Panc1 (cell line): ENCODE results near the gene AFF2. TPM values are rescaled to one million over a fixed set of nuclear protein-coding genes. Genes with fewer than 3 reads are reported as not detected.

ENCODE experiments used
- ATAC-seq: fragments of 200-7000 bp; cut with Tn5 transposase; 2 replicates; pipeline ENCODE4 v1.9.1; 2020; ENCODE audit warnings: mild to moderate bottlenecking, moderate library complexity
- BruUV-seq: library from RNA; stranded (reverse); fragments of 400-500 nt; replicated peaks from 2 replicates; lab custom pipeline; 2021; lab: Mats Ljungman, UMichigan
- CTCF ChIA-PET: fragments of 300-600 bp; sonication (Branson Sonifier 250); formaldehyde crosslinking; loops from one replicate; lab custom pipeline; 2022; ENCODE audit warnings: antibody characterized with exemption; lab: Charles Lee
- POLR2A ChIA-PET: fragments of 300-600 bp; sonication (Branson Sonifier 250); formaldehyde crosslinking; loops from one replicate; lab custom pipeline; 2022; ENCODE audit warnings: antibody characterized with exemption; lab: Charles Lee
- DNase-seq: peaks from one replicate; pipeline ENCODE4 v3.0.0-alpha.2; 2010; ENCODE audit warnings: low read depth, low spot score
- H3K27ac ChIP-seq: 2 replicates; pipeline ENCODE4 v1.5.1; 2011; ENCODE audit warnings: mild to moderate bottlenecking, low read length, inconsistent platforms
- H3K27me3 ChIP-seq: fragments of 200-500 bp; sonication (Bioruptor generic); 2 replicates; pipeline ENCODE4 v1.6.0; 2014; ENCODE audit warnings: low read length, inconsistent platforms; ENCODE audit not compliant: control insufficient read depth, insufficient read depth
- H3K36me3 ChIP-seq: fragments of 200-500 bp; sonication (Bioruptor generic); 2 replicates; pipeline ENCODE4 v1.5.1; 2014; ENCODE audit warnings: inconsistent platforms, mild to moderate bottlenecking, low read length, moderate library complexity; ENCODE audit not compliant: control insufficient read depth, insufficient read depth
- H3K4me1 ChIP-seq: 2 replicates; pipeline ENCODE4 v1.5.1; 2011; ENCODE audit warnings: inconsistent platforms, mild to moderate bottlenecking, low read length, moderate library complexity; ENCODE audit not compliant: control insufficient read depth, insufficient read depth
- H3K4me3 ChIP-seq, 2 experiments: 2 replicates each; pipeline ENCODE4 v1.5.1; 2011 to 2012; ENCODE audit warnings: low read depth in 2 of 2, low read length in 2 of 2, mild to moderate bottlenecking in 2 of 2, inconsistent platforms in 1 of 2, moderate library complexity in 1 of 2
- H3K9me3 ChIP-seq: fragments of 200-500 bp; sonication (Bioruptor generic); 2 replicates; pipeline ENCODE4 v1.5.1; 2014; ENCODE audit warnings: low read depth, mild to moderate bottlenecking, inconsistent platforms, low read length, moderate library complexity; ENCODE audit not compliant: control insufficient read depth, insufficient read depth
- POLR2AphosphoS5 ChIP-seq: IDR thresholded peaks from 2 replicates; pipeline ENCODE4 v1.6.1; 2012; ENCODE audit warnings: mild to moderate bottlenecking, low read depth, low read length, moderate library complexity
- SIN3A ChIP-seq: IDR thresholded peaks from 2 replicates; pipeline ENCODE4 v1.6.1; 2012; ENCODE audit warnings: low read depth, mild to moderate bottlenecking, low read length, moderate library complexity, borderline replicate concordance; ENCODE audit not compliant: insufficient read depth
- TCF7L2 ChIP-seq: IDR thresholded peaks from 2 replicates; pipeline ENCODE4 v1.6.1; 2011; ENCODE audit warnings: mild to moderate bottlenecking, low read depth, low read length, inconsistent platforms
- in situ Hi-C: cut with HindIII; loops from 2 replicates; pipeline ENCODE4 v1.10.0; 2016; ENCODE audit warnings: low sequenced_read_pairs, low pct_unique_long_range_greater_than_20kb
- intact Hi-C: fragments of 100-400 bp; cut with micrococcal nuclease; formaldehyde crosslinking; loops from one replicate; pipeline ENCODE4 v1.10.0; 2022; ENCODE audit not compliant: unreplicated experiment
- total RNA-seq: library from RNA; stranded (reverse); gene quantifications from one replicate; pipeline ENCODE4 v1.2.1, GENCODE V29; 2021; ENCODE audit not compliant: unreplicated experiment
- TF ChIP-seq, protein P1 (sequence below), 2 experiments: IDR thresholded peaks; 2 replicates each; pipeline ENCODE4 v1.6.1; 2011 to 2012; ENCODE audit warnings: low read depth in 2 of 2, control low read depth in 1 of 2, low read length in 1 of 2, mild to moderate bottlenecking in 1 of 2, moderate library complexity in 1 of 2; ENCODE audit not compliant: insufficient read depth in 1 of 2
- TF ChIP-seq, protein P2 (sequence below): fragments of 450-650 bp; IDR thresholded peaks from 2 replicates; pipeline ENCODE4 v1.5.1; 2017; ENCODE audit warnings: mild to moderate bottlenecking

Gene AFF2
- total RNA-seq, 1 experiment from 2014 or later: 0.05 TPM

- DNase-seq: no peak
- Histone ChIP-seq H3K4me3 (no peak overlapping the region), H3K36me3 (no peaks in the 10 kb centered on the region), H3K27ac (no peak overlapping the region), H3K27me3 (no peaks in the 10 kb centered on the region), H3K9me3 (no peaks in the 10 kb centered on the region), H3K4me1 (no peaks in the 10 kb centered on the region)
- in situ Hi-C loops: no loop called here
- ChIA-PET POLR2A (no interaction called here), CTCF (no interaction called here)
- ATAC-seq: no peak
- intact Hi-C loops: no loop called here
- no peak for TF ChIP-seq POLR2AphosphoS5
- TF ChIP-seq, protein P1, sequence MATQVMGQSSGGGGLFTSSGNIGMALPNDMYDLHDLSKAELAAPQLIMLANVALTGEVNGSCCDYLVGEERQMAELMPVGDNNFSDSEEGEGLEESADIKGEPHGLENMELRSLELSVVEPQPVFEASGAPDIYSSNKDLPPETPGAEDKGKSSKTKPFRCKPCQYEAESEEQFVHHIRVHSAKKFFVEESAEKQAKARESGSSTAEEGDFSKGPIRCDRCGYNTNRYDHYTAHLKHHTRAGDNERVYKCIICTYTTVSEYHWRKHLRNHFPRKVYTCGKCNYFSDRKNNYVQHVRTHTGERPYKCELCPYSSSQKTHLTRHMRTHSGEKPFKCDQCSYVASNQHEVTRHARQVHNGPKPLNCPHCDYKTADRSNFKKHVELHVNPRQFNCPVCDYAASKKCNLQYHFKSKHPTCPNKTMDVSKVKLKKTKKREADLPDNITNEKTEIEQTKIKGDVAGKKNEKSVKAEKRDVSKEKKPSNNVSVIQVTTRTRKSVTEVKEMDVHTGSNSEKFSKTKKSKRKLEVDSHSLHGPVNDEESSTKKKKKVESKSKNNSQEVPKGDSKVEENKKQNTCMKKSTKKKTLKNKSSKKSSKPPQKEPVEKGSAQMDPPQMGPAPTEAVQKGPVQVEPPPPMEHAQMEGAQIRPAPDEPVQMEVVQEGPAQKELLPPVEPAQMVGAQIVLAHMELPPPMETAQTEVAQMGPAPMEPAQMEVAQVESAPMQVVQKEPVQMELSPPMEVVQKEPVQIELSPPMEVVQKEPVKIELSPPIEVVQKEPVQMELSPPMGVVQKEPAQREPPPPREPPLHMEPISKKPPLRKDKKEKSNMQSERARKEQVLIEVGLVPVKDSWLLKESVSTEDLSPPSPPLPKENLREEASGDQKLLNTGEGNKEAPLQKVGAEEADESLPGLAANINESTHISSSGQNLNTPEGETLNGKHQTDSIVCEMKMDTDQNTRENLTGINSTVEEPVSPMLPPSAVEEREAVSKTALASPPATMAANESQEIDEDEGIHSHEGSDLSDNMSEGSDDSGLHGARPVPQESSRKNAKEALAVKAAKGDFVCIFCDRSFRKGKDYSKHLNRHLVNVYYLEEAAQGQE (IDR thresholded peaks at IDR 0.05; ENCODE audit: insufficient read depth in 1 of 2, low read depth in 2 of 2, low read length in 1 of 2): no peak
- TF ChIP-seq, protein P2, sequence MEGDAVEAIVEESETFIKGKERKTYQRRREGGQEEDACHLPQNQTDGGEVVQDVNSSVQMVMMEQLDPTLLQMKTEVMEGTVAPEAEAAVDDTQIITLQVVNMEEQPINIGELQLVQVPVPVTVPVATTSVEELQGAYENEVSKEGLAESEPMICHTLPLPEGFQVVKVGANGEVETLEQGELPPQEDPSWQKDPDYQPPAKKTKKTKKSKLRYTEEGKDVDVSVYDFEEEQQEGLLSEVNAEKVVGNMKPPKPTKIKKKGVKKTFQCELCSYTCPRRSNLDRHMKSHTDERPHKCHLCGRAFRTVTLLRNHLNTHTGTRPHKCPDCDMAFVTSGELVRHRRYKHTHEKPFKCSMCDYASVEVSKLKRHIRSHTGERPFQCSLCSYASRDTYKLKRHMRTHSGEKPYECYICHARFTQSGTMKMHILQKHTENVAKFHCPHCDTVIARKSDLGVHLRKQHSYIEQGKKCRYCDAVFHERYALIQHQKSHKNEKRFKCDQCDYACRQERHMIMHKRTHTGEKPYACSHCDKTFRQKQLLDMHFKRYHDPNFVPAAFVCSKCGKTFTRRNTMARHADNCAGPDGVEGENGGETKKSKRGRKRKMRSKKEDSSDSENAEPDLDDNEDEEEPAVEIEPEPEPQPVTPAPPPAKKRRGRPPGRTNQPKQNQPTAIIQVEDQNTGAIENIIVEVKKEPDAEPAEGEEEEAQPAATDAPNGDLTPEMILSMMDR: no peak
- TF ChIP-seq TCF7L2: no peak
- no peak for TF ChIP-seq SIN3A
- no TSS peak for BruUV-seq
Measured at GRCh38 chrX:148813422-148813821, 313.0 kb downstream of the AFF2 start.

GRCh38 chrX:148813967-148814366, 313.6 kb downstream of the AFF2 start:
- no peaks in the 10 kb centered on the region for H3K9me3 ChIP-seq
- no peaks in the 10 kb centered on the region for H3K27me3 ChIP-seq
- H3K27ac ChIP-seq: no peak overlapping the region
- no peak overlapping the region for H3K4me3 ChIP-seq
- in situ Hi-C loops: no loop called here
- CTCF ChIA-PET: no interaction called here
- no peaks in the 10 kb centered on the region for H3K36me3 ChIP-seq
- H3K4me1 ChIP-seq: no peaks in the 10 kb centered on the region
- no peak for ATAC-seq
- POLR2A ChIA-PET: no interaction called here
- no TSS peak for BruUV-seq
- intact Hi-C loops: no loop called here
- no peak for DNase-seq
- no peak for TF ChIP-seq SIN3A
- TF ChIP-seq POLR2AphosphoS5: no peak
- no peak for TF ChIP-seq TCF7L2
- TF ChIP-seq, protein P1 (IDR thresholded peaks at IDR 0.05; ENCODE audit: insufficient read depth in 1 of 2, low read depth in 2 of 2, low read length in 1 of 2): no peak
- TF ChIP-seq, protein P2: no peak
